ENCODE results near the gene MGAT5.

DNA sequence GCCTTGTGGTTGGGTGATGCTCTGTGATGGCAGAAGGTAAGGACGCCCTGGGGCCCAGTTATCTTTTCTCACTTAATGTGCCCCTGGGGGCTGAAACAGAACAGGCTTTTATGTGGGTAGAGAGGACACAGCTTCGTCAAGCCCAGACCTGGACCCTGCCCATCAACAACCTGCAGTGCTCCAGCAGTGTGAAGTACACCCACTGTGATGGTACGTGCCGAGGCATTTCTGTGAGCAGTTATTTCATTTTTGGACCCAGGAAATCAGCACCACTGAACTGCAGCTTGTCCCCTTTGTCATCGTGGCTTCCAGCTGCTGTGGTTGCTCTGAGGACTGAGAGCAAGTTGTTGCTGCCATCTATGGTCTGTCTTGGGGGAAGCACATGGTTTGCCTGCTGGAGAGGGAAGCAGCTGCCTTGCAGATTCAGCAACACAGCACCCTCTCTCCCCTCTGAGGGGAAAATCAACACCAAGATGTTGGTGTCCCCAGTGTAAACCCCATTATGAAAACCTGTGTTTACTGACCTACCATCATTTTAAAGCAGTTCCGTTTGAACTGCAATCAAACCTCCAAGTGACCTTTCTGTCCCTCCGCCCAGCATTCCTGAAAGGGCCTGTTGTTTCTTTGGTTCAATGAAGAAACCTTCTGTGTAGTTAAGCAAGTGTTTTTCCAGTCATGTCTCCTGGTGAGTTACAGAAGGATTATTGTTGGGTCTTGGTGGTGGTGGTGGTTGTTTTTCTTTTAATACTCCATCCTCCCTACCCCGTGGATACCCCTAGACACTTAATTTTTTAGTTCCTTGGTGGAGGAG is 158.2 kb downstream of the MGAT5 start:
- TF ChIP-seq ZNF837 (tag by site-specific recombination; IDR thresholded peaks at IDR 0.05) (no peak), ZNF658 (tag by site-specific recombination; IDR thresholded peaks at IDR 0.05) (no peak), SETDB1 (IDR thresholded peaks at IDR 0.05; ENCODE audit: insufficient read length, low read length) (no peak), SCRT2 (tag by site-specific recombination; IDR thresholded peaks at IDR 0.05) (no peak)
- TF ChIP-seq, protein P1, sequence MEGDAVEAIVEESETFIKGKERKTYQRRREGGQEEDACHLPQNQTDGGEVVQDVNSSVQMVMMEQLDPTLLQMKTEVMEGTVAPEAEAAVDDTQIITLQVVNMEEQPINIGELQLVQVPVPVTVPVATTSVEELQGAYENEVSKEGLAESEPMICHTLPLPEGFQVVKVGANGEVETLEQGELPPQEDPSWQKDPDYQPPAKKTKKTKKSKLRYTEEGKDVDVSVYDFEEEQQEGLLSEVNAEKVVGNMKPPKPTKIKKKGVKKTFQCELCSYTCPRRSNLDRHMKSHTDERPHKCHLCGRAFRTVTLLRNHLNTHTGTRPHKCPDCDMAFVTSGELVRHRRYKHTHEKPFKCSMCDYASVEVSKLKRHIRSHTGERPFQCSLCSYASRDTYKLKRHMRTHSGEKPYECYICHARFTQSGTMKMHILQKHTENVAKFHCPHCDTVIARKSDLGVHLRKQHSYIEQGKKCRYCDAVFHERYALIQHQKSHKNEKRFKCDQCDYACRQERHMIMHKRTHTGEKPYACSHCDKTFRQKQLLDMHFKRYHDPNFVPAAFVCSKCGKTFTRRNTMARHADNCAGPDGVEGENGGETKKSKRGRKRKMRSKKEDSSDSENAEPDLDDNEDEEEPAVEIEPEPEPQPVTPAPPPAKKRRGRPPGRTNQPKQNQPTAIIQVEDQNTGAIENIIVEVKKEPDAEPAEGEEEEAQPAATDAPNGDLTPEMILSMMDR (tag by site-specific recombination; IDR thresholded peaks at IDR 0.05), result peak; percentile 83
